Measurements from ENCODE around the gene FMNL2.

- TF ChIP-seq POLR2AphosphoS5 (IDR thresholded peaks at IDR 0.05; ENCODE audit: borderline replicate concordance, low read depth, low read length) (no peak), EZH2 (IDR thresholded peaks at IDR 0.05) (no peak)
Observed at GRCh38 chr2:152415796-152416195, 80.8 kb downstream of the FMNL2 start.
